HG03457 (cell line): ENCODE measurements around the gene SAG.
A peak's percentile ranks its signal among the peaks of the same experiment; 100 is the strongest.

Source experiments
- ATAC-seq: cut with Tn5 transposase; IDR thresholded peaks from one replicate; pipeline ENCODE4 v1.9.1; 2021; ENCODE audit warnings: moderate number of reproducible peaks; ENCODE audit not compliant: unreplicated experiment

Gene SAG

DNA sequence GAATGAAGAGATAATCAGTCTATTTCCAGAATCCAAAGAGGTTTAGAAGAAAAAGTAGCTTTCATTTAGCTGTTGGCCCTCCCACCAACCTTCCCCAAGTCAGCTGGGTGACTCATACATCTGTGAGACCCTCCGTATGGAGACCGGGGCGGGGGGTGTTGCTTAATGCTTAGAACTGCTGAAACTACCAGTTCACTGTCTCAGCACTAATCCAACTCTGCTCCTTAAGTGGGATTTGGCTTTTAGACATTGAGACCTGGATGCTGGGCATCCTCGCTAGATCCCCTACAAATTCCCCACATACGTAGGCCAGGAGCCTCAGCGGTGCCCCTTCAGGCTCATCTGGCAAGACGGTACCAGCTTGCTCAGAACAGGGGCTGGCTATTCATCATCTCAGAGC, at the start of gene SAG:
Gene SAG, plus strand, starts transcription at position 252 of the 400 bp plus-strand sequence. CDS start 1,374 bp downstream, outside the sequence.
- no peak for ATAC-seq

DNA sequence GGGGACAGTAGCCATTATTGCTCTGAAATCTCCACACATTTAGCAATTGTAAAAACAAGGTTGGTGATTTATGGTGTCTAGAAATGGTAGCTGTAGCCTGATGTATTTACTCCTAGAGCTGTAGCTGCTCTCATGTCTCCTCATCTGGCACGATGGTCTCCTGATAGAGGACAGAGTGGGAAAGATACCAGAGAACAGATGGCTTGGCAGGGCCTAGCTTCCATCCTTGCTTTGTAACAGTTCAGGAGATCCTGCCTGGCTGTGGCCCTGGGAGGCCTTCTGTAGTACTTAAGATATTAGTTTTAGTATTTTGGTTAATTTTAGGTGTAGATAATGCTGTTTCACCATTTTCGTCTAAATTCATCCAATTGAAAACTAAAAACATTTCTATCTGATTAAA, 49.4 kb upstream of the SAG start:
- ATAC-seq = no peak

DNA sequence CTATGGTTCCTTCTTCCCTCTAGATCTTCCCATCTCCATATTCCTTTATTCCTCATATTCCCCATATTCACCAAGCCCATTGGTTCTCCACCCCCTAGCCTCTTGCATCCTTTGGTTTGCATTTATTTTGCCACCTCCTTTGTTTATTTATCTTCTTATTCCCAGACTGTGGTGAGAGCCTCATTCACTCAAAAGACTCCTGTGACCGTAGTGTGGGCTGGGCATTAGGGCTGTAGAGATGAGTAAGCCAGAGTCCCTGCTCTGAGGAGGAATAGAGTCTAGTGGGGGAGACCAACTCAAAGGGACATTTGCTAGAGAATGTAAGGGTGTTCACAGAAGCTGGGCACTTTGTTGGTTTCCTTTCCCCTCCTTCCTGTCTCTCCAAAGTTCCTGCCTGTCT, 47.9 kb upstream of the SAG start:
- no peak for ATAC-seq

GRCh38 chr2:233260661-233261060, 47.0 kb upstream of the SAG start:
- ATAC-seq = no peak

- ATAC-seq = no peak
These were observed 45.6 kb upstream of the SAG start for GRCh38 chr2:233261819-233262555.

GRCh38 chr2:233262562-233262961, 45.1 kb upstream of the SAG start:
- ATAC-seq = no peak

DNA sequence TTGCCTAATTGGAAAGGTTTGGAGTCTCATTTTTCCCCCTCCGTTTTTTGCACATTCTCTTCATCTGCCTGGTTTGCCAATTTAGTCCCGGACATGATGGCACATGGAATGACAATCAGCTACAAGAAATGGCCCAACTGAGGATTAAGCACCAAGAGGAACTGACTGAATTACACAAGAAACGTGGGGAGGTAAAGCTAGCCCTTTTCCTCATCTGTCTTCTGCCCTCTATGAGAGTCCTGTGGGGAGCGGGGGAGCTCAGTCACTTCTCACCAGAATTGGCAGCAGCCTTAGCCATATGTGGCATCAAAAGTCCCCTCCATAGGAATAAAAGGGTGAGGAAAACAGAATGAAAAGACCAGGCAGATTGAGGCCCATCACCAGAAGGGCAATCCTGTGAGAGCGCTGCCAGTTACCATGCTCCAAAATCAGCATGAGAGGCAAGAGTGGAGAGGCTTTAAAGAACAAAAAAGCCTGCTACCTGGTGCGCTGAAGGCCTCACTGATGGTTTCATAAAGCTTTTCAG, 44.5 kb upstream of the SAG start:
- no peak for ATAC-seq

GRCh38 chr2:233264667-233265066, 42.9 kb upstream of the SAG start:
- no peak for ATAC-seq

GRCh38 chr2:233265899-233266431, 41.7 kb upstream of the SAG start:
- no peak for ATAC-seq

- ATAC-seq = no peak
These were observed 41.1 kb upstream of the SAG start for GRCh38 chr2:233266481-233266880.

- peak; percentile 71 for ATAC-seq
These were observed 39.9 kb upstream of the SAG start for GRCh38 chr2:233267516-233268245.

DNA sequence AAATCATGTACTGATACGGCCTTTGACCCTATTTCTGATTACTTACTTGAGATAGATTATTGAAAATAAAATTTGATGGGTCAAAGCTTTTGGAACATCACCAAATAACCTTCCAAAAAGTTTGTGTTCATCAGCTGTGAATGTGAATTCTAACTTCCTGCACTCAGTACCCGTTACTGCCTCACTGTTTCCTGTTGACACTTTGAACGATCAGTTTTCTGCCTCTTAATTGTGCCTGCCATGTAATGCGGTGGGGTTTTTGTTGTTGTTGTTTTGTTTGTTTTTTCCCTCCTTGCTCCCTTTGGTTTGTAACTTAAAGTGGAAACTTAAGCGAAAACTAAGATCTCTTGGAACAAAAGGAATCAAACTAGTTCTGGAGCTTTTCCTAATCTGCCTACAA, 37.2 kb upstream of the SAG start:
- no peak for ATAC-seq

DNA sequence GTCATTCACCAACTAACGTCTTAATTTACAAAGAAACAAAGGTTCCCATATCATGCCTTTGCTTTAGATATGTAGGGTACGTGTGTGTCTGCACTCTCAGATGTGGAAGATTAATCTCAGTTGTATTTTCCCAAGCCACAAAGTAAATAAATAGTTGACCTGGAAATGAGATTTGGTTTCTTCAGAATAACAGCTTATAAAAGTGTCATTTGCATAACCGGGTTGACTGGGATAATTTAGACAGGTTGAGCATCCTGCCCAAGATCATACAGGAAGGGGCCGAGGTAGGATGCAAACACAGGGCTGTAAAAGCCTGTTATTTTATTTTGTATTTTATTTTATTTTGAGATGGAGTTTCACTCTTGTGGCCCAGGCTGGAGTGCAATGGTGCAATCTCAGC, 36.7 kb upstream of the SAG start:
- ATAC-seq = no peak

GRCh38 chr2:233271693-233272092, 35.9 kb upstream of the SAG start:
- no peak for ATAC-seq

- ATAC-seq = no peak
These were observed 34.5 kb upstream of the SAG start for GRCh38 chr2:233273120-233273519.

GRCh38 chr2:233275223-233275622, 32.4 kb upstream of the SAG start:
- no peak for ATAC-seq

DNA sequence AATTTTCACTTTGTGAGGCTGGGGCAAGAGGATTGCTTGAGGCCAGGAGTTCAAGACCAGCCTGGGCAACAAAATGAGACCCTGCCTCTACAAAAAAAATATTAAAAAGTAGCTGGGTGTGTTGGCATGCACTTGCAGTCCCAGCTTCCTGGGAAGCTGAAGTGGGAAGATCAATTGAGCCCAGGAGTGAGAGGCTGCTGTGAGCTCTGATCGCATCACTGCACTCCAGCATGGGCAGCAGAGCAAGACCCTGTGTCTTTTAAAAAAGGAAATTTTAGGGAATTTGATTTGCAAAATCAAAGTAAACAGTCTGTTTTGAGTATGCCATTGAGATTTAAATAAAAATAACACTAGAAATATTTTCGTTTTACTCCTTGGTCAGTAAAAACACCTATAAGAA, 28.7 kb upstream of the SAG start:
- no peak for ATAC-seq

DNA sequence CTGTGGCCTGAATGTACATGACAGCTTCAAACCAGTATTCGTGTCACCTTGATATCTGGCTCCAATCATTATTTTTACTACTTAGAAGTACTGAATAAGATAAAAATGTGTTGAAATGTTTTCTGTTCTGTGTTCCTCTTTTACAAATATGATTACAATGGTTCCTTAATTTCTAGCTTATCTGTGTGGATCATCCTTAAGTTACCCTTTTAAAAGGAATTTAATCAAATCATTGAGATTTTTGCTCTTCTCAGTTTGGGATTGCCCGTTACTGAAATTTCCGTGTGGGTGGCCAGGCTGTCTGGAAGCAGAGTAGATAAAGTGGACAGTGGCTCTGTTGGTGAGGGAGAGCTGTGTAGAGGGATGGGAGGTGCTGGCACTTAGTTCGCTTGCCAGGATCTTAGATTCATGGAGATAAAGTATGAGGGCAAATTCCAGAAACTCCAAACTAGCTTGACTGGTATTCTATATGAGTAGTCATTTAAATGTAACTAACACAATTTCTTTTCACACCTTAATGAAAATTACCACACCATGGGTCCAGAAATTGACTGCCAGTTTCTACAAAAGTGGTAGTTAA, 27.4 kb upstream of the SAG start:
- ATAC-seq = no peak

DNA sequence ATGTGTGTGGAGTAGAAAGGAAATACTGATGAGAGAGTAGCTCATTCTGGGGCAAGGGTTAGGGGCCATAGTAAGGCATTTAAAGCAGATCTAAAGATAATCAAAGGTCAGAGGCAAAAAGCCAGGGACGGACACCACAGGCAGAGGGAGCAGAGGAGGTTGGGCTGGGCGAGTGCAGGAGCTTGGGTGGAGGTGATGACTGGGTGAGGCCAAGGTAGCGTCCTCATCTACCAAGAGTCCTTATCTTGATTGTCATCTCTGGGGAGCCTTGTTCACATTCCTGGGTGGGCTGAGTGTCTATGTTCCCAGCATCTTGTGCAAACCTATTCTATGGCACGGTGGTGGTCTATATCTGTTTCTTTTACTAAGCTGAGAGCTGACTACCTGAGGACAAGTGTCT, 26.1 kb upstream of the SAG start:
- ATAC-seq = no peak

DNA sequence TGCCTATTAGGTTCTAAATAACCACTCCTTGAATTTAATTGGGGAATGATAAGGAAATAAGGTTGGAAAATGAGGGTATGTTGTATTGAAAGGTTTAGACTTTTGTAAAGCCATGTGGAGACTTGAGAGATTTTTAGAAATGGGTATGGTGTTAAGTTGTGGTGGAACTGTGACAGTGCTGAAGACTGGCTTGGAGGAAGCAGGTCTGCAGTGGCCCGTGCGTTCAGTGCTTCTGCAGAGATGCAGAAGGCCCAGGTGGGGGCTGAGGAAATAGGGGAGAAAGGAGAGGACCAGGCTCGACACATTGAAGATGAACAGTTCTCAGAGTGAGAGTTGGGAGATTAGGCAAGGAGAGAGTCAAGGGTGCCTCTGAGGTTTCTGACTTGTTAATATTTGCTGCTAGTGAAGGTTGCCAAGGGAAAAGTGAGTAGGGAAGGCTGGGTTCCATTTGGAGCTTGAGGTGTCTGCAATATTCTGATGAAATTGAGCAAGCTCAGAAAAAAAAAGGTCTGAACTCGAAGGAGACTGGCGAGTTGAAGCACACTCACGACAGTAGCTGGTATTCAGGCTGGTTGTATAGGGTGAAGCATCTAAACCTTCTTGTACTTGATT, 25.5 kb upstream of the SAG start:
- ATAC-seq = no peak

DNA sequence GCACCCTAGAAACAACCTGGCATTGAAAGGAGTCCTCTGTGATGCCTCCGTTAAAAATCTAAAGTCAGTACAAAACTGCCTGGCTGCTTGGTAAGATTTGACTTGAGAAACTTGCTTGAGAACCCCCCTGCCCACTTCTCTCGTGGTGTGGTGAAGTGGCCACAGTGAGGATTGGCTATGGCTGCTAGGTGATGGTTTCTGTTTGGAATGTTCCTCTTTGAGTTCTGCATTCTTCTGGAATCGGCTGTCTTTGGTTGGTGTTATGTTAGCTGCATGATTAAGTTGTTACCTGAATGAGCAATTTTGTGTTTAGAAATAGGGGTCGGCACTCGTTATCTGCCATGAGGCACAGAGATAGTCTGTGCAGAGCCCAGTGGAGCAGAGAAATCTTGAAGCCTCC, 21.7 kb upstream of the SAG start:
- ATAC-seq = no peak
